ENCODE results near the gene ADD1. TPM values are rescaled to one million over a fixed set of nuclear protein-coding genes. Genes with fewer than 3 reads are reported as not detected.

ADD1 gene
- total and polyA plus RNA-seq, 2 of the 13 experiments (the other 11 are each of a cell fraction or from before 2014, with no cell fraction given), result 73.9 to 122 TPM

GRCh38 chr4:2965262-2965661, 121.6 kb downstream of the ADD1 start:
- no peak for ATAC-seq
- no peak for FAIRE-seq
- TF ChIP-seq ZNF263 (CRISPR knock-in tag; IDR thresholded peaks at IDR 0.05), result no peak
- no peak for TF ChIP-seq ATRX (CRISPR knock-in tag; IDR thresholded peaks at IDR 0.05; ENCODE audit: borderline replicate concordance)
- TF ChIP-seq RNF2 (conservative IDR thresholded peaks at IDR 0.05; ENCODE audit: low read depth), result no peak
- TF ChIP-seq ZBTB34 (CRISPR knock-in tag; IDR thresholded peaks at IDR 0.05), result no peak
- TF ChIP-seq TGIF2 (CRISPR knock-in tag; IDR thresholded peaks at IDR 0.05), result no peak
- TF ChIP-seq ZBTB49 (CRISPR knock-in tag; IDR thresholded peaks at IDR 0.05; ENCODE audit: borderline replicate concordance), result no peak
- no peak for TF ChIP-seq ZNF414 (CRISPR knock-in tag; IDR thresholded peaks at IDR 0.05)
- TF ChIP-seq NFAT5 (CRISPR knock-in tag; IDR thresholded peaks at IDR 0.05), result no peak
- TF ChIP-seq PCBP2 (optimal IDR thresholded peaks at IDR 0.05; ENCODE audit: low read depth, low read length, poor library complexity, severe bottlenecking), result no peak
- TF ChIP-seq SNAPC2 (CRISPR knock-in tag; IDR thresholded peaks at IDR 0.05), result no peak
- no peak for TF ChIP-seq CTCF (CRISPR knock-in tag; IDR thresholded peaks at IDR 0.05)
- no peak for TF ChIP-seq KMT2B (CRISPR knock-in tag; IDR thresholded peaks at IDR 0.05)
- no peak for TF ChIP-seq BORCS8-MEF2B (CRISPR knock-in tag; IDR thresholded peaks at IDR 0.05)
- no peak for TF ChIP-seq HNRNPLL (IDR thresholded peaks at IDR 0.05; ENCODE audit: low read depth, low read length, poor library complexity, severe bottlenecking)

More at GRCh38 chr4:2965262-2965661, 121.6 kb downstream of the ADD1 start:
- Histone ChIP-seq H3K79me2 (ENCODE audit: insufficient read depth, low read length) (peaks cover 19% of the 10 kb centered on the region), H3K27me3 (ENCODE audit: control insufficient read depth in 1 of 2, insufficient read depth in 2 of 2, low read length in 2 of 2) (no peaks in the 10 kb centered on the region; a peak in 1 of 5 replicates), H3K27ac (ENCODE audit: extremely low read length, insufficient read depth, low read length) (no peak overlapping the region), H3K9me3 (ENCODE audit: low read length) (no peaks in the 10 kb centered on the region), H3K4me1 (ENCODE audit: insufficient read depth, low read length) (peaks cover 20% of the 10 kb centered on the region), H4K20me1 (ENCODE audit: insufficient read depth, low read length) (peaks cover 9% of the 10 kb centered on the region; the same call in 1 of the 2 replicates), H3K9ac (ENCODE audit: insufficient read depth, low read depth, low read length) (no peak overlapping the region), H3K4me2 (ENCODE audit: low read depth, low read length) (no peak overlapping the region), H3K4me3 (replicated peaks in 1 of 3; ENCODE audit: insufficient read depth in 1 of 3, low read depth in 2 of 3, low read length in 3 of 3) (no peak overlapping the region), H2AFZ (ENCODE audit: low read length) (no peak overlapping the region), H3K36me3 (replicated peaks in 1 of 2; ENCODE audit: control insufficient read depth in 1 of 2, insufficient read depth in 2 of 2, low read length in 2 of 2) (no peaks in the 10 kb centered on the region)
- TSS peak; percentile 37 for BruUV-seq (replicated peaks)
- no peak for DNase-seq (ENCODE audit: low spot score)
- intact Hi-C loops (cut with micrococcal nuclease; ENCODE audit: unreplicated experiment), result no loop called here
- CTCF ChIA-PET (ENCODE audit: low intra/inter-chr PET ratio, low total read pairs), result interaction anchor here (1.0 kb wide), 1 partner anchor 11 kb away, joined by 6 read pairs; no protein-coding TSS in a partner anchor
- in situ Hi-C loops (cut with HindIII; ENCODE audit: extremely low pct_ligation_motif_present, low pct_unique_long_range_greater_than_20kb), result no loop called here
- WGBS (ENCODE audit: low lambda C conversion rate), result 95% methylated on average over 16 of the region's 16 CpGs
- POLR2A ChIA-PET, result no interaction called here
